Uterus (tissue), 4 donors: ENCODE data around the gene CD22. TPM values are rescaled to one million over a fixed set of nuclear protein-coding genes. Genes with fewer than 3 reads are reported as not detected.

Source experiments
- DNase-seq, 2 donors: peaks; one replicate each; pipeline ENCODE4 v3.0.0-alpha.2; 2019 to 2020
- H3K27ac ChIP-seq, 2 donors: fragments of 200-600 bp; sonication (generic); 1 replicate in 1 of 2; 2 replicates in 1 of 2; pipeline ENCODE4 v1.5.1; 2016 to 2018
- H3K27me3 ChIP-seq, 2 donors: fragments of 200-600 bp; sonication (generic); one replicate each; pipeline ENCODE4 v1.5.1; 2018 to 2019; ENCODE audit warnings: control low read depth in 1 of 2
- H3K36me3 ChIP-seq, 2 donors: fragments of 200-600 bp; sonication (generic); one replicate each; pipeline ENCODE4 v1.5.1; 2019; ENCODE audit warnings: control low read depth in 1 of 2
- H3K4me1 ChIP-seq, 2 donors: fragments of 200-600 bp; sonication (generic); one replicate each; pipeline ENCODE4 v1.5.1; 2018 to 2019; ENCODE audit warnings: control low read depth in 1 of 2
- H3K4me3 ChIP-seq, 2 donors: fragments of 200-600 bp; sonication (generic); 1 replicate in 1 of 2; 2 replicates in 1 of 2; pipeline ENCODE4 v1.5.1; 2018 to 2019; ENCODE audit warnings: mild to moderate bottlenecking in 1 of 2
- H3K9me3 ChIP-seq, 2 donors: fragments of 200-600 bp; sonication (generic); one replicate each; pipeline ENCODE4 v1.5.1; 2019; ENCODE audit warnings: control low read depth in 1 of 2
- CTCF ChIP-seq, 4 experiments: fragments of 200-600 bp in 2 of 4; fragments of 450-650 bp in 2 of 4; sonication (generic) in 2 of 4; IDR thresholded peaks; one replicate each; pipeline ENCODE4 v1.5.1; 2016 to 2019; ENCODE audit warnings: antibody characterized with exemption in 4 of 4, mild to moderate bottlenecking in 2 of 4, moderate library complexity in 1 of 4
- POLR2A ChIP-seq, 2 donors: fragments of 450-650 bp; IDR thresholded peaks; one replicate each; pipeline ENCODE4 v1.6.1; 2016; ENCODE audit warnings: antibody characterized with exemption in 2 of 2, mild to moderate bottlenecking in 1 of 2, moderate library complexity in 1 of 2
- intact Hi-C: fragments of 100-400 bp; cut with DNase I; formaldehyde crosslinking; loops from one replicate; pipeline ENCODE4 v1.15.1; 2023; ENCODE audit warnings: low total_unique reads
- total RNA-seq, 4 donors: library from RNA; depleted of rRNA in 3 of 4; stranded (reverse); fragments of >200 nt in 3 of 4; gene quantifications; one replicate each; pipeline versions ENCODE4 v1.1.0 to v1.2.4, GENCODE V29; 2014 to 2023
- donor health status: DM: yes; HTN: yes; CAD: no.

The CD22 gene
- total RNA-seq, 4 donors from 2014 or later: under 0.01 to 9.4 (median 1.3) TPM

- TF ChIP-seq POLR2A (IDR thresholded peaks at IDR 0.05): no peak
- no peak for TF ChIP-seq CTCF (IDR thresholded peaks at IDR 0.05)
- no peak overlapping the region for H3K27ac ChIP-seq
- no peaks in the 10 kb centered on the region for H3K27me3 ChIP-seq
Observed at GRCh38 chr19:35337097-35337983, 8.4 kb downstream of the CD22 start.

GRCh38 chr19:35337984-35338296, 9.0 kb downstream of the CD22 start:
- intact Hi-C loops: no loop called here
- Histone ChIP-seq H3K9me3 (no peaks in the 10 kb centered on the region), H3K4me3 (no peak overlapping the region), H3K4me1 (no peaks in the 10 kb centered on the region), H3K27me3 (no peaks in the 10 kb centered on the region), H3K27ac (no peak overlapping the region), H3K36me3 (no peaks in the 10 kb centered on the region)
- no peak for DNase-seq
- no peak for TF ChIP-seq POLR2A (IDR thresholded peaks at IDR 0.05)
- TF ChIP-seq CTCF (IDR thresholded peaks at IDR 0.05): no peak

More at GRCh38 chr19:35337097-35337983, 8.4 kb downstream of the CD22 start:
- Histone ChIP-seq H3K9me3 (no peaks in the 10 kb centered on the region), H3K4me1 (no peaks in the 10 kb centered on the region), H3K4me3 (no peak overlapping the region), H3K36me3 (no peaks in the 10 kb centered on the region)
- DNase-seq: no peak
- intact Hi-C loops: no loop called here

GRCh38 chr19:35340431-35340830, 11.4 kb downstream of the CD22 start:
- Histone ChIP-seq H3K27me3 (no peaks in the 10 kb centered on the region), H3K4me3 (no peak overlapping the region), H3K27ac (no peak overlapping the region), H3K4me1 (no peaks in the 10 kb centered on the region), H3K9me3 (no peaks in the 10 kb centered on the region), H3K36me3 (no peaks in the 10 kb centered on the region)
- no peak for DNase-seq
- intact Hi-C loops: no loop called here
- TF ChIP-seq CTCF (IDR thresholded peaks at IDR 0.05) (no peak), POLR2A (IDR thresholded peaks at IDR 0.05) (no peak)

GRCh38 chr19:35341006-35341405, 12.0 kb downstream of the CD22 start:
- no peaks in the 10 kb centered on the region for H3K36me3 ChIP-seq
- no peak overlapping the region for H3K27ac ChIP-seq
- DNase-seq: no peak
- no peak overlapping the region for H3K4me3 ChIP-seq
- intact Hi-C loops: no loop called here
- H3K4me1 ChIP-seq: no peaks in the 10 kb centered on the region
- TF ChIP-seq CTCF (IDR thresholded peaks at IDR 0.05) (no peak), POLR2A (IDR thresholded peaks at IDR 0.05) (no peak)
- no peaks in the 10 kb centered on the region for H3K9me3 ChIP-seq
- H3K27me3 ChIP-seq: no peaks in the 10 kb centered on the region

GRCh38 chr19:35341565-35342225, 12.7 kb downstream of the CD22 start:
- intact Hi-C loops: no loop called here
- Histone ChIP-seq H3K9me3 (no peaks in the 10 kb centered on the region), H3K27ac (no peak overlapping the region), H3K4me3 (no peak overlapping the region), H3K27me3 (no peaks in the 10 kb centered on the region), H3K4me1 (no peaks in the 10 kb centered on the region), H3K36me3 (no peaks in the 10 kb centered on the region)
- no peak for DNase-seq
- TF ChIP-seq CTCF (IDR thresholded peaks at IDR 0.05) (no peak), POLR2A (IDR thresholded peaks at IDR 0.05) (no peak)
